Esophagus (tissue), 2 donors: Measurements from ENCODE around the gene CDK14. TPM values are rescaled to one million over a fixed set of nuclear protein-coding genes. Genes with fewer than 3 reads are reported as not detected.
"Not testable (repeated sequence)": the region's sequence is repeated elsewhere in the genome, so short reads cannot be mapped to it uniquely, and the experiment has no call there.

Experiments
- H3K27ac ChIP-seq, 2 donors: one replicate each; pipeline ENCODE4 v1.5.1; 2013; ENCODE audit warnings: low read depth in 2 of 2, mild to moderate bottlenecking in 2 of 2, inconsistent platforms in 1 of 2, low read length in 1 of 2, moderate library complexity in 1 of 2
- H3K27me3 ChIP-seq, 2 donors: one replicate each; pipeline ENCODE4 v1.6.1; 2013; ENCODE audit warnings: low read length in 2 of 2, control low read depth in 1 of 2, mild to moderate bottlenecking in 1 of 2; ENCODE audit not compliant: insufficient read depth in 2 of 2, control insufficient read depth in 1 of 2
- H3K36me3 ChIP-seq, 2 donors: one replicate each; pipeline ENCODE4 v1.6.1; 2013; ENCODE audit warnings: low read length in 1 of 2; ENCODE audit not compliant: control insufficient read depth in 2 of 2, insufficient read depth in 2 of 2
- H3K4me1 ChIP-seq, 2 donors: one replicate each; pipeline ENCODE4 v1.6.1; 2013; ENCODE audit warnings: low read length in 1 of 2; ENCODE audit not compliant: control insufficient read depth in 2 of 2, insufficient read depth in 2 of 2
- H3K4me3 ChIP-seq, 2 donors: one replicate each; pipeline ENCODE4 v1.5.1; 2013; ENCODE audit warnings: low read length in 2 of 2, mild to moderate bottlenecking in 2 of 2, low read depth in 1 of 2, moderate library complexity in 1 of 2
- H3K9me3 ChIP-seq, 2 donors: one replicate each; pipeline ENCODE4 v1.6.1; 2013; ENCODE audit warnings: mild to moderate bottlenecking in 2 of 2, low read depth in 1 of 2, low read length in 1 of 2, moderate library complexity in 1 of 2; ENCODE audit not compliant: control insufficient read depth in 2 of 2, insufficient read depth in 1 of 2
- WGBS, 2 donors: extraction: QIAGEN DNeasy Blood & Tissue Kit; methylation state at CpG; one replicate each; pipeline ENCODE4 v1.1.7; 2013; 5-methylcytosine and 5-hydroxymethylcytosine counted together
- polyA plus RNA-seq, 2 donors: library from polyadenylated mRNA; stranded (reverse); fragments of 200-250 nt; gene quantifications; one replicate each; pipeline ENCODE4 v1.2.3, GENCODE V29; 2013
- donor health status: healthy with polysubstance abuse.
- donor health status: Bipolar disorder and iron deficiency.

Gene CDK14
- polyA plus RNA-seq, 2 donors: 0.51 to 0.59 TPM

DNA sequence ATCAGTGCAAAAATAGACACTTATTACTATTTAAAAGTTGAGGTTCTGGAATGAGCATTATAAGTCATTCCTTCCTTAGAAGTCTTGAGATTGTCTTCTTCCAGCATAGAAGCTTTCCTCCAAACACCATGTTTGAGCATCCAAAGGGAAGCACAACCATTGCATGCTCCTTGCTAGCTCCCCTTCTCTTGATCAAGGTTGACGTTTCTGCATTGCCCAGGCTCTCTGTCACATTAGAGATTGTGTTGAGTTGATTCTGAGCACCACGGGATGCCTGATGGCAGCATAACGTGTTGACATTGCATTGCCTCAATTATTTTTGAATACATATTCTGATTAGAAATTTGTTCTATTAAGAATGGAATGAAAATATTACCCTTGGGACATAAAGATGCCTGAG is 322.2 kb downstream of the CDK14 start:
- H3K4me3 ChIP-seq: no peak overlapping the region
- no peaks in the 10 kb centered on the region for H3K4me1 ChIP-seq
- no peak overlapping the region for H3K27ac ChIP-seq
- H3K36me3 ChIP-seq: no peaks in the 10 kb centered on the region
- H3K9me3 ChIP-seq: no peaks in the 10 kb centered on the region
- H3K27me3 ChIP-seq: no peaks in the 10 kb centered on the region
- 67 to 69% methylated on average over 3 of the region's 3 CpGs for WGBS, 2 donors

DNA sequence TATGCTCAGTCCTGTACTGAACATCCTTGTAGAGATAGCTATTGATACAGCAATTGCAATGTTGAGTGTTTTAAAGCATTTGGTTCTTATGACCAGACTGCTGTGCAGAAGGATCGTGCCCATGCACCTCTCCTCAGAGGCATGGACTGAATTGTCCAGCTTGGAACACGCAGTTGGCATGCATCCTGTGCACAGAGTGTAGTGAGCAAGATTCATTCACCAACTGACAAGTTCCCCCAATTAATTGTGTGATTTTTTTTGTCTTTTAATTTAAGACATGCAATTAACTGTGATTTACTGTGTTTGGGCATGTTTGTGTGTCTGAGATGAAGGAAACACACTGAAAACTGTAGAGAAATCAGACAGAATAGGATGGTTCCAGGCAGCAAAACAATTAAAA is 323.7 kb downstream of the CDK14 start:
- no peak overlapping the region for H3K27ac ChIP-seq
- H3K27me3 ChIP-seq: no peaks in the 10 kb centered on the region
- no peaks in the 10 kb centered on the region for H3K4me1 ChIP-seq
- H3K9me3 ChIP-seq: no peaks in the 10 kb centered on the region
- 61 to 84% methylated on average over 2 of the region's 2 CpGs for WGBS, 2 donors
- no peaks in the 10 kb centered on the region for H3K36me3 ChIP-seq
- H3K4me3 ChIP-seq: no peak overlapping the region

DNA sequence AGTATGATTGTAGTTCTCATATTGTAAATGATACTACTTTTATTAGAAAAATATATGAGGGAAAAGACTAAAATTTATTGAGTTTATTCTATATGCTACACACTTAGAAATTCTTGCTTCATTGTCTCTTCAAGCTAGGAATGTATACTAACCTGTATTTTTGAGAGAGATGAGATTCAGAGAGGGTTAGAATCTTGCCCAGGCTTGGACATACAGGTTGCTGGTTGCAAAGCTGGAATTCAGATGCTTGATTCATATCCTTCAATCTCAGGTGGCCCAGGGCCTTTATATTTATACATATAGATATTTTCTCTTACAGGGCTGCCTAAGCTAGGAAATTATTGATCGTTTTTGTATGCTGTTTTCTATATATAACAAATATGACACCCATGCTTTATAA is 324.2 kb downstream of the CDK14 start:
- H3K27ac ChIP-seq: no peak overlapping the region
- no peaks in the 10 kb centered on the region for H3K9me3 ChIP-seq
- H3K4me1 ChIP-seq: no peaks in the 10 kb centered on the region
- no peaks in the 10 kb centered on the region for H3K27me3 ChIP-seq
- WGBS, 2 donors: 73 to 75% methylated on average over 1 of the region's 1 CpG
- no peak overlapping the region for H3K4me3 ChIP-seq
- H3K36me3 ChIP-seq: no peaks in the 10 kb centered on the region

DNA sequence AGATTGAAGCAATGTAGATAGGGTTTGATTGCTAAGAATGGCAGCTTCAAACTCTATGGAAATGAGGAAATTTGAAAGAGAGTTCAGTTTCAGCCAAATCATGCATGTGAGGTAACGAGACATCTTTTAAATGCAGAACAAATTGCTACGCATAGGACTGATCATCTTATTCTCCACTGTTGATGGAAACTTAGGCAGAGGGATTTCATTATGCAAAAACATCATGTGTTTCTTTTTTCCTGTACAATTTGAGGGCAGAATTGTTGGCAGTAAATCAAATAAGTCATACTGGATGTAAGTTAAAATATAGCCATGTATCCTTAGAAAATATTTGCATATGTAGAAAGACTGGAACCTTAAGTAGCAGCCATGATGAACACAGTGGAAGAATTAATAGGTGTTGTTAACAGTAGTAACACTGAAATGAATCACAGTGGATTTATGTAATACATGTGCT is 327.4 kb downstream of the CDK14 start:
- WGBS, 2 donors: 91 to 92% methylated on average over 2 of the region's 2 CpGs
- Histone ChIP-seq H3K9me3 (no peaks in the 10 kb centered on the region), H3K4me1 (no peaks in the 10 kb centered on the region), H3K4me3 (no peak overlapping the region), H3K36me3 (no peaks in the 10 kb centered on the region), H3K27me3 (no peaks in the 10 kb centered on the region), H3K27ac (no peak overlapping the region)

DNA sequence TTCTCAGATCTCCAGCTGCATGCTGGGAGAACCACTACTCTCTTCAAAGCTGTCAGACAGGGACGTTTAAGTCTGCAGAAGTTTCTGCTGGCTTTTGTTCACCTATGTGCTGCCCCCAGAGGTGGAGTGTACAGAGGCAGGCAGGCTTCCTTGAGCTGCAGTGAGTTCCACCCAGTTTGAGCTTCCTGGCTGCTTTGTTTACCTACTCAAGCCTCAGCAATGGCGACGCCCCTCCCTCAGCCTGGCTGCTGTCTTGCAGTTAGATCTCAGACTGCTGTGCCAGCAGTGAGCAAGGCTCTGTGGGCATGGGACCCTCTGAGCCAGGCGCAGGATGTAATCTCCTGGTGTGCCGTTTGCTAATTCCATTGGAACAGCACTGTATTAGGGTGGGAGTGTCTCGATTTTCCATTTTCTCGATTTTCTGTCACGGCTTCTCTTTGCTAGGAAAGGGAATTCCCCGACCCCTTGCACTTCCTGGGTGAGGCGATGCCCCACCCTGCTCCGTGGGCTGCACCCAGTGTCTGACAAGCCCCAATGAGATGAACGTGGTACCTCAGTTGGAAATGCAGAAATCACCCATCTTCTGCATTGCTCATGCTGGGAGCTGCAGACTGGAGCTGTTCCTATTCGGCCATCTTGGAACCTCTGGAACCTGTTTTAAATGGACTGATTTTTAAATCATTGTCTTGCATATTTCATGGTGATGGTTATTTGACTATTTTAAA is 332.7 kb downstream of the CDK14 start:
- not testable (repeated sequence) for H3K27ac ChIP-seq, H3K27me3 ChIP-seq, H3K4me1 ChIP-seq, H3K4me3 ChIP-seq, H3K36me3 ChIP-seq, H3K9me3 ChIP-seq
- WGBS, 2 donors: 84 to 85% methylated on average over 13 of the region's 13 CpGs

DNA sequence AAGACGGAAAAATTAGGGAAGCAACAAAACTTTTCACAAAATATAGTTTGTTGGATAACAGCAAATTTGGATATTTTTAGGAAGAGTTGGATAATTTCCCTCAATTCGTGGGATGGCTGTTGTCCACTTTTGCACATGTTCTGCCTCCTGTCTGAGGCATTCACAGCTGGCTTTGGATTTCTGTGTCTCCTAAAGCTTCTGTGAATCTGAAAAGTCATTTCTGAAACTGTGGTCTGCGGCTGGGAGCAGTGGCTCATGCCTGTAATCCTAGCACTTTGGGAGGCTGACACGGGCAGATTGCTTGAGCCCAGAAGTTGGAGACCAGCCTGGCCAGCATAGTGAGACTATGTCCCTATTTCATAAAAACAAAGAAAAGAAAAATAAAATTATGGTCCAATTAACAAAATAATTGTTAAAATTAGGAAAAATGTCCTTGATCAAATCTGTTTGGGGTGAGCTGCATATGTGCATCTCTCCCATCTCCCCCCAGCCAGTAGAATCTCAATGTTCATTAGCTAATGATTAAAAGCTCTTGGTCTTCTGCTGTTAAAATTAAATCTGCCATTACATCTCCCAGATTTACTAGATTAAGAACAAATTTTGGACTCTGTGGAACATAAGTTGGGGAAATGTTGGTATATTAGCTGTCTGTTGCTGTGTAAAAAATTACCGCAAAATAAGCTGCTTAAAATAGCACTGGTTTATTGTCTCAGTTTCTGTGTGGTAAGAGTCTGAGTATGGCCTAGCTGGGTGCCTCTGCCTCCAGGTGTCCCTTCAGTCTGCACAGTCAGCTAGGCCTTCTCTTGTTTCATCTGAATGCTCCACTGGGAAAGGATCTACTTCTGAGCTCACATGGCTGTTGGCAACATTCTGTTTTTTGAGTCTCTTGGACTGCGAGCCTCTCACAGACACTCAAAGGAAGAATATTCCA is 336.1 kb downstream of the CDK14 start:
- H3K4me1 ChIP-seq: no peaks in the 10 kb centered on the region
- H3K36me3 ChIP-seq: no peaks in the 10 kb centered on the region
- 83 to 88% methylated on average over 6 of the region's 6 CpGs for WGBS, 2 donors
- H3K4me3 ChIP-seq: no peak overlapping the region
- H3K9me3 ChIP-seq: no peaks in the 10 kb centered on the region
- no peak overlapping the region for H3K27ac ChIP-seq
- H3K27me3 ChIP-seq: no peaks in the 10 kb centered on the region

DNA sequence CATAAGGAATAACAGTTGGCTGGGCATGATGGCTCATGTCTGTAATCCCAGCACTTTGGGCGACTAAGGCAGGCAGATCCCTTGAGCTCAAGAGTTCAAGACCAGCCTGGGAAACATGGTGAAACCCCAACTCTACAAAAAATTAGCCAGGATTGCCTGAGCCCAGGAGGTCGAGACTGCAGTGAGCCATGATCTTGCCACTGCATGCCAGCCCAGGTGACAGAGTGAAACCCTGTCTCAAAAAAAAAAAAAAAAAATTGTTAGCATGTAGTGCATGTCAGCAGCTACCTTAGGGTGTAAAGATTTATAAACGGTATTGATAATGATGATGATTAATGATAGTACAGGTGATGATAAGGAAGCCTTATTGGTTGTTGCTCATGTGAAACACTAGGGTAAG is 336.9 kb downstream of the CDK14 start:
- Histone ChIP-seq H3K4me3 (no peak overlapping the region), H3K9me3 (no peaks in the 10 kb centered on the region), H3K36me3 (no peaks in the 10 kb centered on the region), H3K4me1 (no peaks in the 10 kb centered on the region), H3K27me3 (no peaks in the 10 kb centered on the region), H3K27ac (no peak overlapping the region)
- WGBS, 2 donors: 75 to 84% methylated on average over 3 of the region's 3 CpGs

DNA sequence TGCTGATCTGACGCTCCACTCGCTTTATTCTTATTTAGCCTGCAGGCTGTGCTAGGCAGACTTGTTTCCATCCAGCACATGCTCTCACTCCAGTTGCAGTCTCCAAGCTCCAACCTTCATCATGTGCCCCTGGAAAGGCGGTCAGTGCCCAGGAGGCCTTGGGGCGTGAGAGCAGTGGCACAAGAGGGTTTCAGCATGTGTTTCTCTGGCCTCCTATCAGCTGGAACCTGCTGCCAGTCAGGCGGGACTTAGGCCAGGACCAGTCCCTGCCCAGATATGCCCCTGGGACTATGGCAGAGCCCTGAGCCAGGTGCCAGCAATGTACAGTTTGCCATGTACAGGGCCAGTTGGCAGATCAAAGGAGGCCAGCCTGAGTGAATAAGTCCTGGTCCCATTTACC is 337.9 kb downstream of the CDK14 start:
- H3K36me3 ChIP-seq: no peaks in the 10 kb centered on the region
- H3K27ac ChIP-seq: no peak overlapping the region
- no peaks in the 10 kb centered on the region for H3K9me3 ChIP-seq
- H3K4me3 ChIP-seq: no peak overlapping the region
- no peaks in the 10 kb centered on the region for H3K27me3 ChIP-seq
- H3K4me1 ChIP-seq: no peaks in the 10 kb centered on the region
- 88 to 89% methylated on average over 5 of the region's 5 CpGs for WGBS, 2 donors

DNA sequence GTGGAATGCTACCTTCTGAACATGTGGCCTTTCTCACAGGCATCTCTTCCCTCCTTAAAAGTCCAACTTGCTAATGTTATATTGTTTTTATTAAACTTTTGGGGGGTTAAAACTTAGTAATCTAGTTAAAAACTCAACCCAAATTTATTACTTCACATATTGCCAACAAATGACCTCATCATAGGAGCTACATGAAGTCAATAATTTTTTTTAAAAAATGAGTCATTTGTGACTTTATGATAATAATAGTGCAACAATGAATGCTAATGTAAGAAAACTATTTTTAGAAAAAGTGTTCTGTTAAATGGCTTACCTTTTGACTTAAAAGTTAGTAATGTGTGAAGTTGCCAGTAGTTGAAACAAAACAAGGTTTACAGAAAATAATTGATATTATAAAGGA is 342.2 kb downstream of the CDK14 start:
- no peak overlapping the region for H3K27ac ChIP-seq
- no peaks in the 10 kb centered on the region for H3K9me3 ChIP-seq
- no peaks in the 10 kb centered on the region for H3K4me1 ChIP-seq
- no peak overlapping the region for H3K4me3 ChIP-seq
- H3K27me3 ChIP-seq: no peaks in the 10 kb centered on the region
- no peaks in the 10 kb centered on the region for H3K36me3 ChIP-seq
